HG02759 (cell line): ENCODE results near the gene IFT81.
"Not testable (repeated sequence)": the region's sequence is repeated elsewhere in the genome, so short reads cannot be mapped to it uniquely, and the experiment has no call there.

Experiments used
- ATAC-seq: cut with Tn5 transposase; IDR thresholded peaks from one replicate; pipeline ENCODE4 v1.9.1; 2021; ENCODE audit warnings: mild to moderate bottlenecking, moderate library complexity; ENCODE audit not compliant: unreplicated experiment

Gene IFT81

GRCh38 chr12:110124269-110124995, at the start of gene IFT81:
Gene IFT81, plus strand, starts transcription at chr12:110124357. Its CDS starts 3,024 bp downstream, at chr12:110127381.
- ATAC-seq: peak; percentile 88

DNA sequence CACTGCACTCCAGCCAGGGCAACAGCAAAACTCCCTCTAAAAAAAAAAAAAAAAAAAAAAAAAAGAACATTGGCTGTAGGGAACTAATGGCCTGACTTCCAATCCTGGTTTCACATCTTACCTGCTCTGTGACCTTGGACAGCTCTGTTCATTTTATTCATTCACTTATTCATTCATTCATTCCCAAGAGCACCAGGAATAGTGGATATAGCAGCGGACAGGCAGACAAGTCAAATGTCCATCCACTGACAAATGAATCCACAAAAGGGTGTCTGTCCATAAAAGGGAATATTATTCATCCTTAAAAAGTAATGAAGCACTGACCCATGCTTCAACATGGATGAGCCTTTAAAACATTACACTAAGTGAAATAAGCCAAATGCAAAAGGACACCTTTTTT, 48.3 kb upstream of the IFT81 start:
- no peak for ATAC-seq

- no peak for ATAC-seq
These were observed 46.4 kb upstream of the IFT81 start for GRCh38 chr12:110077800-110078199.

DNA sequence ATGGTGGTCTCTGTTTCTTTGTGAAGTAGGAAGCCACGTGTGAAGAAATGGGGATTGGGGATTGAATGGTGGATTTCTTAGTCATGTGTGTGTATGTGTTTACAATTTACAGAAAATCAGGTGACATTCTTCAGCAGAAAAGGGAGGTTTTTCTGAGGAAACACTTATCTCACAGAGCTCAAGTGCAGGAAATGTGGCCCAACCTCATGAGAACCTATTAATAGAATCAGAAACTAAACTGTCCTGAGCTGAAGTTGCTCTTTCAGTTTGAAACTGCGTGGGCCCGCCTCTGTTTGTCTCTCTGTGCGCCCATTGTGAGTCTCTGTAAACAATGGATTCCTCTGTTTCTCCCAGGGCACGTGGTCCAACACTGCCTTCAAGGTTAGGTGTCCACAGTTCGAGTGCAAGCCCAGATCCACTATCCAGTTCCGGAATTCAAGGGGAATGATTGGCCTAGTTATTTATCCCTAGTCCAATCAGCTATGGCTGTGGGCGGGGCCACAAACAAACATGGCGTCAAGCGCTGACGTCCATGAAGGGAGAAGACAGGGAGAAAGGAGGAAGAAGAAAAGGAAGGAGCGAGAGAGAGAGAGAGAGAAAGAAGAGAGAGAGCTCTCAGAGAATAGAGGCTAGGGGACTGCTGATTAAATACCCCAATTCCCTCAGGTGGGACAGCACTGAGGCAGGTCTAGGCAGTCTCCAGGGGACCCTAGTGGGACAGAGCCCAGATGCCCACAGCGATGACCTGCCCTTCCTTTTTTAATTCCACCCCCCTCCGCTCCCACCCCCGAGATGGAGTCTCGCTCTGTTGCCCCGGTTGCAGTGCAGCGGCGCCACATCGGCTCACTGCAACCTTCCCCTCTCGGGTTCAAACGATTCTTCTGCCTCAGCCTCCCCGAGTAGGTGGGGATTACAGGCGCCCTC, 44.4 kb upstream of the IFT81 start:
- ATAC-seq: peak; percentile 85

DNA sequence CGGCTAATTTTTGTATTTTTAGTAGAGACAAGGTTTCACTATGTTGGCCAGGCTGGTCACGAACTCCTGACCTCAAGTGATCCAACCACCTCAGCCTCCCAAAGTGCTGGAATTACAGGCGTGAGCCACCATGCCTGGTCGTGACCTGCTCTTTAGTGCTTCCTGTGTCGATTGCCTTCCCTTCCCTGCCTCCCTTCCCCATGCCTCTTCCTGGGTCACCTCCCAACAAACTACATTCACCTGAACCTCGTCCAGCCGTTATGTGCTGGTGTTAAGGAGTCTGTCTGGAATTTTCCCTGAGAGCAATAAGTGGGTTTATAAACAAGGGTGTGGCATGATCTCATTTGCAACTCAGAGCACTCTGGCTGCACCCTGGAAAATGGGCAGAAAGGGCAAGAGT, 43.7 kb upstream of the IFT81 start:
- ATAC-seq: no peak

GRCh38 chr12:110084314-110085015, 39.7 kb upstream of the IFT81 start:
- ATAC-seq: no peak

DNA sequence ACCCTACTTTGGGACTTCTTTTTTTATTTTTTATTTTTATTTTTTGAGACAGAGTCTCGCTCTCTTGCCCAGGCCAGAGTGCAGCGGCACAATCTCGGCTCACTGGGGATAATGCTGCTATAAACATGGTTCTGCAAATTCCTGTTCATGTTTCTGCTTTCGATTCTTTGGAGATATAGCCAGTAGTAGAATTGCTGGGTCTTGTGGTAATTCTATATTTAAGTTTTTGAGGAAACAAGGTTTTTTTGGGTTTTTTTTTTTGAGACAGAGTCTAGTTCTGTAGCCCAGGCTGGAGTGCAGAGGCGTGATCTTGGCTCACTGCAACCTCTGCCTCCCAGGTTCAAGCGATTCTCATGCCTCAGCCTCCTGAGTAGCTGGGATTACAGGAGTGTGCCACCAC, 35.9 kb upstream of the IFT81 start:
- not testable (repeated sequence) for ATAC-seq

DNA sequence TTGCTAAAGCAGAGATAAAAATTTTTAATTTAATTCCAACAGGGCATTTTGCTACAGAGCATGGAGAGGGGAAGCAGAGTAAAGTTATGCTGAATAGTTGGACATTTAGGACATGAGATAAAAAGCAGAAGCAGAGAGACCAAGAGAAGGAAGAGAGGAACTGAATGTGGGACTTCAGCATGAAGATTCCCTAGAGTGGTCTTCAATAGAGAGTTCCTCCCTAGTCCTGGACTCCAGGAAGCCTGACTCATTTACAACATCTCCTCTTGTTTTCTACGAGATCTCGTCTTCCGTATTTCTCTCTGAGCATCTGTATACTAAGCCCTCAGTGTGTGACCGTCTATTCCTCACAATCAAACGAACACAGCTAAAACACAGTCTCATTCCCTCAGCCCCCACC, 35.2 kb upstream of the IFT81 start:
- ATAC-seq: no peak

GRCh38 chr12:110090266-110091135, 33.7 kb upstream of the IFT81 start:
- no peak for ATAC-seq

DNA sequence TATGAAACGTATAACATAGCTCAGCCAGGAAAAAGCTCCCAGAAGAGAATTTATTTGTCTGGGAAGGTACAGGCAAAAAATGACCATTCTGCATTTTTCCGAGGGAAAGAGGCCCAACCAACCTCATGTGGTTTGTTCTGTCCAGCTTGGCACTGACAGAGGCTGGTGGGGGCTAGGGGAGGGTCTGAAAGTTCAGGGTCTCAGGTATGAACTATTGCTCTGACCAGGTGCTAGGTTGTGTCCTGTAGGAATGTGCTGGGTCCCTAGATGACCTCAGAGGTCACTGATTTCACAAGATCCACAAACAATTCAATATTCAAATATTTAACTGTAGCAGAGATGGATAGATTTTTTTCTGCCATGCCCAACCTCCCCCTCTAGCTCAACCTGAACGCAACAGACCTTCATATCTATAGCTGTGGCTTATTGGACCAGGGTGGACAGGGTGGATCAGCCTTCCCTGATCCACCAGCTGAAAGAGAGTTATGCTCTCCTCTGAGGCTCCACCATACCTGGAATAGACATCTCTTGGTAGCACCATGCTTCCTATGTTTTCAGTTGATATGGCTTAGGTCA, 32.9 kb upstream of the IFT81 start:
- ATAC-seq: no peak

DNA sequence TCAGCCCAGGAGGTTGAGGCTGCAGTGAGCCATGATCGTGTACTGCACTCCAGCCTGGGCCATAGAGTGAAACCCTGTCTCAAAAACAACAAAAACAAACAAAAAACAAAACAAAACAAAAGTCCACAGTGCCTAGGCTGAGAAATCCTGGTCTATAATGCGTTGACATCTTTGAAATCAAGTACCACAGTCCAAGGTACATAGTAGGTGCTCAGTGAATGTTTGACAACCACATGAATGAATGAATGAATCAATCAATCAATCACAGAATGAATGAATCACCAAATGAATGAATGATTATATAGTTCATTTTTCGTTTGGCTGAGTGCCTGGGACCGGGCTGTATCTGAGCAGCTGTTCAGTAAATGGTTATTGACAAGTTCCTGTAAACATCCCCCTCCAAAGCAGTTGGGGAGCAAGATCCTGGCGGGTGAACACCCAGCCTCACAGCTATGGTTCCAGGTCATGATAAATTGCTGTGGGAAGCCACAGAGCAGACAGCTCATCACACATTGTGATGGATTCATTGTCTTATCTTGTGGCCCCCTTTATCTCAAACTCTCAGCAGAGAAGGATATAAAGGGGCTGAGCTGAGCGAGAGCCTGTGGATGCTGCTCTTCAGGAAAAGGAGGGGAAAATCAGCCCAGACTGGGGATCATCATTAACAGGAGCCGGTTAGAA, 30.4 kb upstream of the IFT81 start:
- ATAC-seq: no peak

GRCh38 chr12:110100315-110100970, 23.7 kb upstream of the IFT81 start:
- ATAC-seq: peak; percentile 89

- ATAC-seq: no peak
These were observed 21.9 kb upstream of the IFT81 start for GRCh38 chr12:110102255-110102654.

DNA sequence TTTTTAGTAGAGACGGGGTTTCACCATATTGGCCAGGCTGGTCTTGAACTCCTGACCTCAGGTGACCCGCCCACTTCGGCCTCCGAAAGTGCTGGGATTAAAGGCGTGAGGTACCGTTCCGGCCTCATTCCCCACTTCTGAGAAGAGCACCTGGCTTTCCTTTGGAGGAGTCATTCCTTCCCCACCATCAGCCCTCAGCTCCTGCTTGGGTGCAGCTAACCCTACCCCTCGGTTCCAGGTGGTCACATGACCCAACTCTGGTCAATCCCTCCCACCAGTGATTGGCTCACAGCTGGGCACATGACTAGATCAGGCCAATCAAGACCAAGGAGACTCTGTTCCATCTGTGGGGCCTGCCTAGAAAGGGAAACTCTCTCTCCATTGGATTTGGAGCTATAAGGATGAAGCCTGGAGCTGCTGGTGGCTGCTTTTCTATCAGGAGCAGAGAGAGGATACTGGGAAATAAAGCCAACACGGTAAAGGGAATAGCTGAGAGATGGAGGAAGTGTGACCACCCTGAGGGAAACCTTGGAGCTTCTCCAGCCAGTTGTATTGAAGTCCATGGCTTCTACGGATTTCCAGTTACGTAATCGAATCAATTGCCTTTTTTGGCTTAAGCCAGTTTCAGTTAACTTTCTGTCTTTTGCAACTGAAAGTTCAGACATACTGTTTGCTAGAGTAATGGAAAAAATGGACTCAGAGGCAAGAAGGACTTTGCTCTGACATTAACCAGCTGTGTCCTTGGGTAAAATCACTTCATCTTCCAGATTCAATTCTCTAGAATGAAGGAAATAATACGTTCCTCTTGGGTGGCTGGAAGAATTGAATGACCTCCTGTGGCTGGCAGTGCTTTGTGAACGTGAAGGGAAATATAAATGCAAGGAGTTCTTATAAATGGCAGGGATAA, 19.7 kb upstream of the IFT81 start:
- ATAC-seq: no peak

- no peak for ATAC-seq
These were observed 19.0 kb upstream of the IFT81 start for GRCh38 chr12:110105159-110105558.

DNA sequence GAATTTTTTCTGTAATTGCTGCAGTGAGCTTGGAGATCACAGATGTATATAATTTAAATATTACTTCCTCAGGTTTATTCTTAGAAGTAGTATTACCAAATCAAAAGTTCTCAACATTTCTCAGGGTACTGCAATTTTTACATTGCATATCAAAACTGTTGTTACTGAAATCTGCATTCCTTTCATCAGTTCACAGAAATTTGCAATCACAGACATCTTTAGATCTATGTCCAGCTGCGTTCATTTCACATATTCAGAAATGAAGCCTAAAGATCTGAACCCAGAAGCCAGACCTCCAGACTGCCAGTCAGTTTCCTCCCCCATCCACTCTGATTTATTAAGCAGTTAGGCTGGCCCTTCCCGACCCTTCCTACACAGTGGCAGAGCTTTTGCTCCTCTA, 18.2 kb upstream of the IFT81 start:
- ATAC-seq: no peak

- no peak for ATAC-seq
These were observed 16.5 kb upstream of the IFT81 start for GRCh38 chr12:110107369-110108281.
